DMS 273 (cell line): Measurements from ENCODE around the gene KRTAP12-3.

ENCODE experiments used
- DNase-seq: peaks from one replicate; lab custom pipeline; 2025; ENCODE audit not compliant: unreplicated experiment; lab: John Stamatoyannopoulos, UW

KRTAP12-3 gene

GRCh38 chr21:44701023-44701400, 43.3 kb downstream of the KRTAP12-3 start:
- DNase-seq, result no peak

- DNase-seq, result peak; percentile 70
These were observed 43.8 kb downstream of the KRTAP12-3 start for GRCh38 chr21:44701541-44701940.

DNA sequence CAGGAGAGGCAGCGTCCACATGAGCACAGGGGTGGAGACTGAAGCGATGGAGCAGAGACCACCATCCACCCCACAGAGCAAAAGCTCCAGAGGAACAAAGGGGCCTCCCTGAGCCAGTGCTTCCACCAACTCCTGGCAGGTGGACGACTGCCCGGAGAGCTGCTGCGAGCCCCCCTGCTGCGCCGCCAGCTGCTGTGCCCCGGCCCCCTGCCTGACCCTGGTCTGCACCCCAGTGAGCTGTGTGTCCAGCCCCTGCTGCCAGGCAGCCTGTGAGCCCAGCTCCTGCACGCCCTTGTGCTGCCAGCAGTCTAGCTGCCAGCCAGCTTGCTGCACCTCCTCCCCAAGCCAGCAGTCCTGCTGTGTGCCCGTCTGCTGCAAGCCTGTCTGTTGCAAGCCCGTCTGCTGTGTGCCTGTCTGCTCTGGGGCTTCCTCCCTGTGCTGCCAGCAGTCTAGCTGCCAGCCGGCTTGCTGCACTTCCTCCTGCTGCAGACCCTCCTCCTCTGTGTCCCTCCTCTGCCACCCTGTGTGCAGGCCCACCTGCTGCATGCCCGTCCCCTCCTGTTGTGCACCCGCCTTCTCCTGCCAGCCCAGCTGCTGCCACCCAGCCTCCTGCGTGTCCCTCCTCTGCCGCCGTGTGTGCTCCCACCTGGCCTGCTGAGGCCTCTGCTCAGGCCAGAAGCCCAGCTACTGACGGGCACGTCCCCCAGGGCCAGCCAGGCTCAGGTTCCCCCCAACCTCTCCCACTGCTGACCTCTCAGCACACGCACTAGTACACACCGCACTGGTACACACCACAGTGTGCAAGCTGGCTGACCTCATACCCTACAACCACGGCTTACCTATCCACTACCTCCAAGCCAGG, 44.6 kb downstream of the KRTAP12-3 start:
- DNase-seq, result peak; percentile 76

- DNase-seq, result no peak
These were observed 45.4 kb downstream of the KRTAP12-3 start for GRCh38 chr21:44702973-44703730.

DNA sequence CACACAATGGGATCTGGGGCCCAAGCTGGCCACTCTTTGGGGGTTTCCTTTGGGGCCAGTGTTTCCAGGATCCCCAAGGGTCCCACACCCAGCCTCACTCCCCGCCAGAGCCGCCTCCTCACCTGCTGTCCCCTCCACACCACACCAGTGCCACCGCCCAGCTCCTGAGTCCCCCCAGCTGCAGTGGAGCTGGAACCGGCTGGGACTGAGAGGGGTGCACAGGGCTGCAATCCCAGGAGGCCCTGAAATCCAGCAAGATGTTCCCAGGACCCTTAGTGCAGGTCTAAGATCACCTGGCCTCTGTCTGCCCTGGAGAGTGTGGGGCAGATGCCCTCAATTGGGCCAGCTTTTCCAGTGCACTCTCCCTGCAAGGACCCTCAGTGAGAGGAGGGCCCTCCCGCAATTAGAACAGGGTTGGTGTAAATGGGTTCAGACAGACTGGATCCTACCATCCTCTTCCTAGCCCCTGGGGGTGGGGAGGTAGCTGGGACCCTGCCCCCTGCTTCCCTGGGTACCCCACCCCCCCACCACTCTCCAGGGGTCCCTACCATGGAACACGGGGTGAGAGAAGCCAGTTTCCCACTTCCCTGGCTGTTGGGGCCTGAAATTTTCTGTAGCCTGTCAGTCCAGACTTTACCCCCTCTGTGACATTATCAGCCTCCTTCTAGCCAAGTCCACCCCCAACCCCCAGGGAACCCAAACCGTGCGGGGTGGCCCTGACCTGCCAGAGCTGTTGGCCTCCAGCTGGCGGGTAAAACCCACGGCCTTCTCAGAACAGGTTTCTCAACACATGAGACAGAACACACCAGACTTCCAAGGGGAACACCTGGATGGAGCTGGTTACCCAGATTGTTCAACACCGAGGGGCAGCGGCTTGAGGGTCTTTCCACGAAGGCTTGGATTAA, 46.3 kb downstream of the KRTAP12-3 start:
- no peak for DNase-seq

DNA sequence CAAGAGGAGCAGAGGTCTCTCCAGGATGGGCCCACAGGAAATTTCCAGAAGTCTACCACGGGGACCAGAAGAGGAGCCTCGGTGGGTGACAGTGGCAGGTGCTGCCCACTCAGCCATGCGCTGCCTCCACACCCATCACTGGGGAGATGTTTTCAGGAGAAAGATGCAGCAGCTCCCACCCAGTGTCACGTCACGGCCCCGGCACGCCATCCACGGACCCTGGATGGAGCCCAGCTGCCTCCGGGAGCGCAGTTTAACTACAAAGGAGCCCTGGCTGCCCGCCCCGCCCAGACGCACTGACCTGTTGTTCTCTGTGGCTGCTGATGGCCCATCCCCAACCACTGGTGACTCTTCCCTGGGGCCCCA, 46.9 kb downstream of the KRTAP12-3 start:
- no peak for DNase-seq

DNA sequence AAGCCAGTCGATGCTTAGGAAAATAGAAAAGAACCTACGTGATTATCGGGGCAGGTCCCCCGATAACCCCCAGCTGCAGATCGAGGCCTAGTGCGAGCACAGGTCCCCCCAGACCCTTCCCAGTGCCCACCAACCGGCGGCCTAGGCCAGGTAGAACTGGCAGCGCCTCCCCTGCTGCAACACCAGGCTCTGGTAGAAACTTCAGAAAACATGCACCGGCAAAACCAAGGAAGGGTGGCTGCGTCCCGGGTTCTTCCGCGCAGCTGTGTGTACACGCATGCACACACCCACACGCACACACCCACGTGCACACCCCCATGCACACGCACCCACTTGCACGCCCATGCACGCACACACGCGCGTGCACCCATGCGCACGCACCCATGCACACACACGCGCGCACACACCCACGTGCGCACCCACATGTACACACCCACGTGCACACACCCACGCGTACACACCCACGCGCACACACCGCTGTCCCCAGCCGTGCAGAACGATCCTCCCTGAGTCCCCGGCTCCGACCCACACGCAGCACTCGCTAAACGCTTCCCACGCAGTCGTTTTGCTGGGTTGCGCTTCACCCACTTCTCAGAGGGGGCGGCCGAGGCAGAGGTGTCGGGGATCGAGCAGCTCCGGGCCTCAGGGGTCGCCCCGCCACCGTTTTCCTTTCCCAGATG, 48.4 kb downstream of the KRTAP12-3 start:
- DNase-seq, result no peak

DNA sequence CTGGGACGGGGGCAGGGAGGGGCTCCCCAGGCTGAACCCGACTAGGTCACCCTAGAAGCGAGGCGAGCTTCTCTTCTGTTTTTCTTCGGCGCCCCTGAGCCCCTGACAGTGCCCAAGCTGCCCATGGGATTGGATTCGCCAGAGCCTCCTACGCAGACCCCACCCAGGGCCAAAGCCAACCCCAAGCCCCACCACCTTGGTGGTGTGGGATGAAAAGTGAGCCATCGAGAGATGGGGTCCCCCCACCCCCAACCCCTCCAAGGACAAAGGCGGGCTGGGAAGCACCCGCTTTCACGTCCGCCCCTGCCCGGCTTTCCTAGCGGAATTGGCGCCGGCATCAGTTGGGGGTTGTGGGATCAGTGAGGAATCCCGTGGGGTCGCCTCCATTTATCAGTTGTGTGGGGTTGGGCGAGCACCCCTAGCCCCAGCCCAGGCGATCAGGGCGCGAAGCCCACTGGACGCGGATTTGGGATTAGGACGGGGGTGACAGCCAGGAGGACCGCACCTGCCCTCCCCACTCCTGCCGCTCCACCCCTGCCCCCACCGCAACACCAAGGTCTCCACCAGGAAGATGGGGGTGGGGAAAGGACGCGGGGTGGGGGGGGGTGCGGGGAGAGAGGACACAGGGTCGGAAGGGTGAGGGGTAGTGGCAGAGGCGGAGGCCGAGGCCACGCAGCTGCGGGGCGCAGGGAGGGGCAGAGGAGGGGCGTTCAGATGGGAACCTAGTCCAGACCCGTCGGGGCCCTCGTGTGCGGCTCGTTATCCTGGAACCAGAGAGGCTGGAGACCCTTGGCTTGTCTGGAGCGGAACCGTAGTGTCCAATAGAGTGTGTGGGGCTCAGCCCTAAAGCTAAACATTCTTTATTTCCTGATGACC, 49.2 kb downstream of the KRTAP12-3 start:
- DNase-seq, result no peak
